COLO668 (cell line): ENCODE results near the gene ZMYND19.
"Not testable (repeated sequence)": the region's sequence is repeated elsewhere in the genome, so short reads cannot be mapped to it uniquely, and the experiment has no call there.

ENCODE experiments used
- DNase-seq: peaks from one replicate; lab custom pipeline; 2025; ENCODE audit not compliant: unreplicated experiment; lab: John Stamatoyannopoulos, UW

ZMYND19 gene

GRCh38 chr9:137589441-137590122 is 730 bp downstream of the ZMYND19 start:
- peak; percentile 43 for DNase-seq

- DNase-seq = no peak
These were observed 1.4 kb downstream of the ZMYND19 start for GRCh38 chr9:137588891-137589290.

- DNase-seq = no peak
These were observed 2.0 kb downstream of the ZMYND19 start for GRCh38 chr9:137588311-137588710.

GRCh38 chr9:137586854-137587253 is 3.5 kb downstream of the ZMYND19 start:
- no peak for DNase-seq

- no peak for DNase-seq
These were observed 6.4 kb downstream of the ZMYND19 start for GRCh38 chr9:137583957-137584356.

GRCh38 chr9:137583347-137583746 is 7.0 kb downstream of the ZMYND19 start:
- DNase-seq = no peak

DNA sequence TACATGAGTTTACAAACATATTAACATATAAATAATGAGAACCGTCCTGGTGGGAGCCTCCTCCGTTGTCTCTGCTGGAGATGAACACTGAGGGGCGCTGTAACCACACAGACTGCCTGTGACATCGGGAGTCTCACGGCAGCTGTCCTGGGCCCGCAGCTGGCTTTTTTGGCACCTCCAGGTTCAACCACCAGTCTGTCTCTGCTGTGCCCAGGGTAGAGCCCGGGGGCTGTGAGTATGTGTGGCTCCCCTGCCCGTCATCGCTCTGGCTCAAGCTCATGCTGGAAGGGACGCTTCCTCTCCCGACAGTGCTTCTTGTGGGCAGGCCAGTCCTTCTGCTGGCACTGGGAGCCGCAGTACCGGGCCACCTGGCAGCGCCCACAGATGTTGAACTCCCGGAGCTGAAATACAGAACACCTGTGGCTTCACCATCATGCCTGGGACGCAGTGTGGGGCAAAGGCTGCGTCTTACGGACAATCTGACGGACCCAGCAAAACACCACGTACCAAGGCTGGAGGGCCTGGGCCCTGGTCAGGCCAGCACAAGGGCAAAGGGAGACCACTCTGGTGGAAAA is 7.9 kb downstream of the ZMYND19 start:
- peak; percentile 14 for DNase-seq

GRCh38 chr9:137581361-137582285 is 8.7 kb downstream of the ZMYND19 start:
- no peak for DNase-seq

DNA sequence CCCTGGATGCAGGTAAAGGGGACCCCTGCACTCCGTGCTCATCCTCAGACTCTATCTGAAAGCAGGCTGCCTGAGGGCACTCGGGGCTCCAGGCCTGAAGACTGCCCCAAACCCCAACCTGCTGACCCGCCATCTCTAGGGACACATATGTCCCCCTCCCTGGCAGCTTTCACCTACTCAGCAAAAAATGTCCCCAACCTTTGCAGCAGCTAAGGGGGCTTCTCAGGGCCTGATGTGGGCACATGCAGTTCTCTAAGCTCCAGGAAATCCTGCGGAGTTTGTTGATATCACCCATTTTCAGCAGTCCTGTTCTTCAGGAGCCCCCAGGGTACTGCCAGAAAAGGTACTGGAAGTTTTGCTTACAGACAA is 9.4 kb downstream of the ZMYND19 start:
- no peak for DNase-seq

- peak; percentile 35 for DNase-seq
These were observed 9.9 kb downstream of the ZMYND19 start for GRCh38 chr9:137580209-137580953.

DNA sequence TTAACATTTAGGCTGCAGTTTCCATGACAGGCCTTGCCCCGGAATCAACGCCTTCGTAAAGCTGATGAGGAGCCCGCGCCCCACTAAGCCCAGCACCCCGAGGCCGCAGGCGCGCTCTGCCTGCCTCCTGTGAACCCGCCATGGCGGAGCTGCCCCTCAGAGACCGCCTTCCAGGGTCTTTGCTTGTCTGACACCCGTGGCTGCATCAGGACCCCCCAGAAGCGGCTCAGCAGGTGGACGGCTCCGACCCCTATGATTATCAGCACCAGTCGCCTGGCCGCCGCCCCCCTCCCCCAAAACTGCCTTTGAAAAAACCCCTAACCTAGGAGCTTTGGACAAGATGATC is 11.1 kb downstream of the ZMYND19 start:
- DNase-seq = no peak

GRCh38 chr9:137578518-137579258 is 11.6 kb downstream of the ZMYND19 start, which contains the start of gene DPH7:
Gene DPH7, minus strand, starts transcription at chr9:137578925. Its CDS starts 148 bp downstream, at chr9:137578777.
- peak; percentile 98 for DNase-seq

DNA sequence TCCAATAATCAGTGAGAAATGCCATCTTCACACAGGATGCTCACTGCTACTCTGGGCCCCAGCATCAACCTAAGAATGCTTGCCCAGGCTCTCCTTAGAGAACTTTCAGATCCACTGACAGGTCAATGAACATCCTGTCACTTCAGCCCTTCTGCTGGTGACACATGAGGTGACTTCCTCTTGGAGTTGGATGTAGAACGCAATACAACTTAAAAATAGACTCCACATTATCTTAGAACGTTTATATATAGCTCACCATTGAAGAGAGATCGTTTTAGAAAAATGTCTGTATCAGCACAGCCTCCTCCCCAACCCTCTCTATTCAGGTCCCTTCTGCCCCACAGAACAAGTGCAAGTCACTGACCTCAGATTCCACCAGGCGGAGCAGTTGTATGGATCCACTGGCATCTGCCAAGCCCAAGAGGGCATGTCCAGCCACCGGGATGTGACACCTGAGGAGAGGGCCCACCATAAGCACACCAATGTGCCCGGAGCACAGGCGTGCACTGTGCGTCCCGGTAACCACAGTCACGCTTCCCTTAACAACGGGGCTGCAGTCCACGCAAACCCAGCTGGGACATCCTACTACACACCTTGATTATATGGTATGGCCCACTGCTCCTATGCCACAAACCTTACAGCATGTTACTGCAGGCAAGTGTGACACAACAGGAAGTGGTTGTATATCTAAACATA is 14.4 kb downstream of the ZMYND19 start:
- no peak for DNase-seq

DNA sequence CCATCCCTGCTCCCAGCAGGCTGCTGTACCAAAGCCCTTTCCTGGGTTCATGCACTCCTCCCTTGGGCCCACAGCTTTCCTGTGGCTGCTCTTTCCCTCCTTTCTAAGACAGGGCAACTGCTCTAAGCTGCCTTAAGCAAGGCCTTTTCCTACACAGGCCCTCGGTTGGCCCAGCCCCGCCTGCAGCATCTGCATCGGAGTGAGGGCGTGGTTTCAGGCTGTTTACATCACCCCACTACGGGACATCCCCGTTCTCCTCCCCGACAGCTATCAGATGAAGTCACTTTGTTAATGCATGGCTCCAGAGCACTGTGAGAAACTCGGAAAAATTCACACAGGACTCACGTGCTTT is 15.0 kb downstream of the ZMYND19 start:
- DNase-seq = no peak

DNA sequence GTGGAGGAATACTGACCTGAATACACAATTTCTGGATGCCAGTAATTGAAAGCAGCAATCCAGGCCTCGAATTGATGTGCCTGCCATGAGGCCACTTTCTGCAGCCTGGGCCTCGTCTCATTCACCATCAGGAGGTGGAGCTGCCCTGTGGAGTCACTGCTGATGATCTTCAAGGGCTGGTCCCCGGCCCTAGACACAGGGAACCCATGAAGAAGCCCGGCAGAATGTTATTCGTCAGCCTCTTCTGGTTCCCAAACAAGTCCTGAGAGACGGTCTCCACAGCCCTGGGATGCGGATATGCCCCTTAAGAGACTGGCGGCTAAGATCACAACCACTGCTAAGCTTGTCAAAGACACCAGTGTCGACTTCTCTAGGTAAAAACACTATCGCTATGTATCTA is 16.1 kb downstream of the ZMYND19 start:
- no peak for DNase-seq

GRCh38 chr9:137570566-137570965 is 19.7 kb downstream of the ZMYND19 start:
- no peak for DNase-seq

- DNase-seq = no peak
These were observed 20.6 kb downstream of the ZMYND19 start for GRCh38 chr9:137569609-137570203.

- not testable (repeated sequence) for DNase-seq
These were observed 21.9 kb downstream of the ZMYND19 start for GRCh38 chr9:137568445-137568844.

DNA sequence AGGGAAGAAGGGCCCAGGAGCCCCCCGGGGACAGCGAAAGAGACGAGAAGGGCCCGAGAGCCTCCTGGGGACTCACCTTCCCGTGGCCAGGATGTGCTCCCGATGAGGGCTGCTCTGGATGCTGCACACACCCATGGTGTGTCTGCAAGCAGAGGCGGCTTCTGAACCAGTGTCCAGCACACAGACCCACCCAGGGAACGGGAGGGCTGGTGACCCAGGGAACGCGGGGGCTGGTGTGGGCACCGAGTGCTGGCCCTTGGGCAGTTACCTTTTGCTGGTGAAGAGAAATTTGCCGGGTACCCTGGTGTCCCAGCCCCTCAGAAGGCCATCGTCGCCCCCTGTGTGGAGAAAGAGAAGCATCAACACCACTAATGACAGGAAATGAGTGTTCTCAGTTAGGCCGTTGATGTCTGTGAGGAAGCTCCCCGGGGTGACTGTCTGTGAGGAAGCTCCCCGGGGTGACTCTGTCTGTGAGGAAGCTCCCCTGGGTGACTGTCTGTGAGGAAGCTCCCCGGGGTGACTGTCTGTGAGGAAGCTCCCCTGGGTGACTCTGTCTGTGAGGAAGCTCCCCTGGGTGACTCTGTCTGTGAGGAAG is 25.4 kb downstream of the ZMYND19 start:
- no peak for DNase-seq
